Measurements from ENCODE around the gene TRIP12.
A peak's percentile ranks its signal among the peaks of the same experiment; 100 is the strongest.

TRIP12 gene

DNA sequence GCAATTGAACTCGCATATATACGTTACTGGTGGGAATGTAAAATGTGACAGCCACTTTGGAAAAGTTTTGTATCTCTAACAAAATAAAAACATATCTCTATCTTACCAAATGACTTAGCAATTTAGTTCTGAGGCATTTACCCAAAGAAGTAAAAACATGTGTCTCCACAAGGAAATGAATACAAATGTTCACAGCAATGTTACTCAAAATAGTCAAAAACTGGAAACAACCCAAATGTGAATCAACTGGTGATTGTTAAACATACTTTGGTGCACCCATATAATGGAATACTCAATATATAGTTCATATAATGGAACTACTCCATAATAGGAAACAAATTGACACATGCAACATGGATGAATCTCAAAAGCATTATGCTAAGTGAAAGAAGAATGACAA is 137.0 kb downstream of the TRIP12 start:
- TF ChIP-seq, protein P1, sequence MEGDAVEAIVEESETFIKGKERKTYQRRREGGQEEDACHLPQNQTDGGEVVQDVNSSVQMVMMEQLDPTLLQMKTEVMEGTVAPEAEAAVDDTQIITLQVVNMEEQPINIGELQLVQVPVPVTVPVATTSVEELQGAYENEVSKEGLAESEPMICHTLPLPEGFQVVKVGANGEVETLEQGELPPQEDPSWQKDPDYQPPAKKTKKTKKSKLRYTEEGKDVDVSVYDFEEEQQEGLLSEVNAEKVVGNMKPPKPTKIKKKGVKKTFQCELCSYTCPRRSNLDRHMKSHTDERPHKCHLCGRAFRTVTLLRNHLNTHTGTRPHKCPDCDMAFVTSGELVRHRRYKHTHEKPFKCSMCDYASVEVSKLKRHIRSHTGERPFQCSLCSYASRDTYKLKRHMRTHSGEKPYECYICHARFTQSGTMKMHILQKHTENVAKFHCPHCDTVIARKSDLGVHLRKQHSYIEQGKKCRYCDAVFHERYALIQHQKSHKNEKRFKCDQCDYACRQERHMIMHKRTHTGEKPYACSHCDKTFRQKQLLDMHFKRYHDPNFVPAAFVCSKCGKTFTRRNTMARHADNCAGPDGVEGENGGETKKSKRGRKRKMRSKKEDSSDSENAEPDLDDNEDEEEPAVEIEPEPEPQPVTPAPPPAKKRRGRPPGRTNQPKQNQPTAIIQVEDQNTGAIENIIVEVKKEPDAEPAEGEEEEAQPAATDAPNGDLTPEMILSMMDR (conservative IDR thresholded peaks at IDR 0.05; ENCODE audit: low read length), result no peak
- DNase-seq (ENCODE audit: low read depth), result peak; percentile 51
- H3K4me3 ChIP-seq (ENCODE audit: low read length), result no peak overlapping the region

DNA sequence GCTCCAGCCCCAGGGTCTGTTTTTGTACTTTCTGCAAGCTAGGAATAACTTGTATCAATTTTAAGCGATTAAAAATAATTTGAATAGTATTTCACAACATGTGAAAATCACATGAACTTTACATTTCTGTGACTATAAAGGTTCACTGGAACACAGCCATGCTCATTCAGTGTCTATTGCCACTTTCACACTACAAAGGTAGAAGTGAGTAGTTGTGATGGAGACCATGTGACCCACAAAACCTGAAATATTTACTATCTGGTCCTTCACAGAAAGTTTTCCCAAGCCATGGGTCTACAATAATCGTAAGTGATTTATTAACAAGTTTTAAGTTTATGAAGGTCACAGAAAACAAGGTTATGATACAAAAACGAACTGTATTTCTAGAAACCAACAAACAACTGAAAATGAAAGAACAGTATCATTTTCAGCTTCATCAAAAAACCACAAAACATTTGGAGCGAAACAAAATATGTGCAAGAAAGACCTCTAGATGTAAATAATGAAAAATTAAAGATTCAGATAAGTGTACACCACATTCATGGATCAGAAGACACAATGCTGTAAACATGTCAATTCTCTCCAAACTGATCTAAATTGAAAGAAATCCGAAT is 138.6 kb downstream of the TRIP12 start:
- TF ChIP-seq, protein P1 (conservative IDR thresholded peaks at IDR 0.05; ENCODE audit: low read length), result no peak
- DNase-seq (ENCODE audit: low read depth), result no peak
- no peak overlapping the region for H3K4me3 ChIP-seq (ENCODE audit: low read length)

DNA sequence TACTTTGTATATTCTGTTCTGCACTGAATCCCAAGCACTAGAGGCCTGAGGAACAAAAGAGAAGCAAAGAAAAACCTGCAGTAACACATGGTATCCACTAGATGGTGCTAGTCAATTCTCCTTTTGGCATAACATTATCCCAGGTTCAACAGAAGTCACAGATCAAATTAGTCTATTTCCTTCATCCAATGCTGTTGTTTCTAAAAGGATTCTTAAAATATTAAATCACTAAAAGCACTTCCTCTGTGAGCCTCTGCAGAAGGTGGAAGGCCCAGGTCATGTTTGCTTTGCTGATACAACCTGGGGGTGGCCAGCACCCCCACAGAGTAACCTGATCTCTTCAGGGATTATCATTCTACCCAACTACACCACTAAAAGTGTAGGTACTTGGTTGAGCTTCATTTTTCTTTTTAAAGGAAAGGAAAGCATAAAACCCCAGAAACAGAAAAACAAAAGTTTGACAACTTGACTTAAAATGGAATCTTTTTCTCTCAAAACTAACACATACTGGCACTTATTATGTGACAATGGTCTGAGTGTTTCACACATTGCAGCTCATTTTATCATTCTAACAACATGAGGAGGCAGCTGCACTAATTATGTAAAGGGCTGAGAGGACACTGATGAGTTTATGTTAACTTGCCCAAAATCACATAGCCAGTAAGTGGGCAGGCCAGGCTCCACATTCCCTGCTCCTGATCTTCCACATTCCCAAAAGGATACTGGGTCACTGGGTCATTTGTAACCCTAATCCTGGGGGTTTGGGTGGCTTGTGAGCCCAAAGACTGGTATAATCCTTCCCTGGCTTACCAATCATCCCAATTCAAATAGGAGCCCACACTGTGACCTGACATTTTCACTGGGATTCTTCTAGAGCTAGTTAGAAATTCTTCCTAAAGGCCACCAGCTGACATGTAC is 140.7 kb downstream of the TRIP12 start:
- TF ChIP-seq, protein P1 (conservative IDR thresholded peaks at IDR 0.05; ENCODE audit: low read length), result peak; percentile 95
- H3K4me3 ChIP-seq (ENCODE audit: low read length), result no peak overlapping the region
- peak; percentile 46 for DNase-seq (ENCODE audit: low read depth)

DNA sequence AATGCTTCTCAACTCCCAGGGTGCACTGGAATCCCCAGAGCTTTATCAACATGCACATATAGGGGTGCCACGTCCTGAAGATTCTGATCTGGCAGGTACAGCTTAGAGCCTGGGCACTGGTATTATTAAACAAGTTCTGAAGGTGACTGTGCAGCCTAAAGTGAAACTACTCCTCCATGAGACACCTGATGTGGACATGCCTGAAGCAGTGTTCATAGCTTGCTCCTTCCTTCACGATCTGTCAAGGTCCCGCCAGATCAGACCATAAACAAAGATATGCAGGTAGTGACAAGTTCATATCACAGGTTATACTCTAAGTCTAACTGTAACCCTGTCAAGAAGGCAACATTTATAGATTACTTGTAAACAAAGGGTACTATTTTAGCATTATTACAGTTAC is 142.2 kb downstream of the TRIP12 start:
- DNase-seq (ENCODE audit: low read depth), result no peak
- TF ChIP-seq, protein P1 (conservative IDR thresholded peaks at IDR 0.05; ENCODE audit: low read length), result no peak
- no peak overlapping the region for H3K4me3 ChIP-seq (ENCODE audit: low read length)

DNA sequence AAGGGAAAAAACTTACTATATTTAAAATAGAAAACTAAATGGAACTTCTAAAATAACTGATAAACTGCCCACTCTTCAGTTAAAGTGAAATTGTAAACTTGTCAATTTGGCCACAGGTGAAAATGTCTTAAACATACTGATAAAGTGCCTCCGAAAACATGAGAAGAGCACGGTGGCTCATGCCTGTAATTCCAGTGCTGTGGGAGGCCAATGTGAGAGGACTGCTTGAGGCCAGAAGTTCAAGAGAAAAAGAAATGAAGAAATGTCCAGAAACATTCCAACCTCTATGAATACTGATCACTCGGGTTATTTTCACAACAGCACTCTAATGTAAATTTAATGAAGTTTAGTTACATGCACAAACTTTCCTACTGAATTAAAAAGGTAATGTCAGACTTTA is 144.1 kb downstream of the TRIP12 start:
- H3K4me3 ChIP-seq (ENCODE audit: low read length), result no peak overlapping the region
- no peak for DNase-seq (ENCODE audit: low read depth)
- TF ChIP-seq, protein P1 (conservative IDR thresholded peaks at IDR 0.05; ENCODE audit: low read length), result no peak

DNA sequence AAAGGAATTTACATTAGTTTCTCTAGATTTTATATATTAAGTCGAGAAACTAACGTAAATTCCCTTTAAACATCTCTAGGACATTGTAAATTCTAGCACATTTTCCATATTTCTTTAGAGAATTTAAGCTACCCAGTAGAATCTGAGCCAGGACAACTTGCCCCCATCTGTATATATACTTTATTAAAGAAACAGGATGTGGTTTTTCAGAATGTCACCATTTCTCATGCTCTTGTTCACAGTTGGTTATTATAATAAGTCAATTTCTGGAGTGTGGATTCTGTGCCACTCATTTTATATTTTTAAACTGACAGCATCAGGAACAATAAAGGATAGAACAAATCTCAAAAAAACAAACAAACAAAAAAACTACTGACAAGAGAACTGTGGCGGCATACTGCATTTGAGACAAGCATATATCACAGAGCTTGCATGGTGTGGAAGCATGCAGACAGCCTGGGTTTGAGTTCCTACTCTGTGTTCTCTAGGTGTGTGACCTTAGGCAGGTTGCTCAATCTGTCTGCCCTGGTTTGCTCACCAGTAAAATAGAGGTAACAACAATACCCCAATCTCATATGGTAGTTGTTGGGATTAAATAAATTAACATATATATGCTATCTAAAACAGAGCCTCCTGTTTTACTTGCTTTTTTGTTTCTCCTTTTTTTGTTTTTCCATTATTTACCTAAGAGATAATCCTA is 146.0 kb downstream of the TRIP12 start:
- DNase-seq (ENCODE audit: low read depth), result no peak
- TF ChIP-seq, protein P1 (conservative IDR thresholded peaks at IDR 0.05; ENCODE audit: low read length), result no peak
- H3K4me3 ChIP-seq (ENCODE audit: low read length), result no peak overlapping the region
